ENCODE data around the gene COQ10A.

COQ10A gene

GRCh38 chr12:56229082-56229481 is 37.7 kb upstream of the COQ10A start:
- Histone ChIP-seq H4K20me1 (ENCODE audit: insufficient read depth, low read length) (no peaks in the 10 kb centered on the region), H3K9ac (ENCODE audit: low read length) (no peak overlapping the region), H3K27ac (ENCODE audit: low read depth, low read length, poor library complexity, severe bottlenecking) (no peak overlapping the region), H3K9me2 (ENCODE audit: low read depth, low read length) (no peaks in the 10 kb centered on the region), H3K4me2 (ENCODE audit: low read length) (no peak overlapping the region), H3K36me3 (ENCODE audit: insufficient read depth, low read length) (no peaks in the 10 kb centered on the region), H3K4me3 (ENCODE audit: low read depth, low read length, poor library complexity, severe bottlenecking) (no peak overlapping the region), H3K79me2 (ENCODE audit: insufficient read depth, low read length) (no peaks in the 10 kb centered on the region), H3K4me1 (ENCODE audit: insufficient read depth, low read length, severe bottlenecking) (peaks cover 12% of the 10 kb centered on the region), H3K27me3 (ENCODE audit: insufficient read depth, low read length) (no peaks in the 10 kb centered on the region), H3F3A (ENCODE audit: insufficient read depth, low read length) (no peaks in the 10 kb centered on the region), H3K9me3 (ENCODE audit: low read length) (no peaks in the 10 kb centered on the region), H2AFZ (ENCODE audit: low read length) (no peak overlapping the region)
- TF ChIP-seq CTCF (IDR thresholded peaks at IDR 0.05; ENCODE audit: low read length) (no peak), EZH2 (IDR thresholded peaks at IDR 0.05; ENCODE audit: borderline replicate concordance, low read length) (no peak)

DNA sequence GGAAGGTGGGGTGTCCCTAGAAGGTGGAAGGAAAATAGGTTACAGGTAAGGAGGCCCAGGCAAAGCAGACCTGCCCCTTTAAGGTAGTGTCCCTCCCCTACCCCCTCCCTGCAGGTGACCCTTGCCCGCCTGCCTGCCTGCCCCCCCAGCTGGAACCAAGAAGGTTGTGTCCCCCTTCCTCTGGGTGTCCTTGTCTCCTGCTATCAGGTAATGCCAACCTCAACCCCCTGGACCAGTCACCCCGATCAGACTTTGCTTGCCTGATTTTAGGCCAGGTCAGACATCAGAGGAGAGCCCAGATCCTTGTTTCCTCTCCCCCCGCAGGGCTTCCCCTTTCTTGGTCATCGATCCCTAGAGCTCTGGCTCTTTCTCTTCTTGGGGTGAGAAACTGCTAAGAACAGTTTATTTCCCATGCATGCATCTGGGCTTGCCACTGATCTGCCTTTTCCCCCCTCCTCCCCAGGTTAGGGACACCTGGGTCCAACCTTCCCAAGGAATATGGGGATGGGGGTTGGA is 36.8 kb upstream of the COQ10A start, which contains the start of gene SLC39A5:
Gene SLC39A5, plus strand, starts transcription at position 136 of the 516 bp plus-strand sequence. CDS start 1,224 bp downstream, outside the sequence.
- Histone ChIP-seq H3K4me1 (ENCODE audit: insufficient read depth, low read length, severe bottlenecking) (peaks cover 5% of the 10 kb centered on the region), H3K9me3 (ENCODE audit: low read length) (no peaks in the 10 kb centered on the region), H3K27ac (ENCODE audit: low read depth, low read length, poor library complexity, severe bottlenecking) (no peak within 1 kb of the TSS), H3F3A (ENCODE audit: insufficient read depth, low read length) (no peaks in the 10 kb centered on the region), H4K20me1 (ENCODE audit: insufficient read depth, low read length) (no peaks in the 10 kb centered on the region), H3K9me2 (ENCODE audit: low read depth, low read length) (no peaks in the 10 kb centered on the region), H2AFZ (ENCODE audit: low read length) (no peak within 1 kb of the TSS), H3K4me2 (ENCODE audit: low read length) (no peak within 1 kb of the TSS), H3K27me3 (ENCODE audit: insufficient read depth, low read length) (no peaks in the 10 kb centered on the region), H3K9ac (ENCODE audit: low read length) (no peak within 1 kb of the TSS), H3K79me2 (ENCODE audit: insufficient read depth, low read length) (no peaks in the 10 kb centered on the region), H3K36me3 (ENCODE audit: insufficient read depth, low read length) (no peaks in the 10 kb centered on the region), H3K4me3 (ENCODE audit: low read depth, low read length, poor library complexity, severe bottlenecking) (no peak within 1 kb of the TSS)
- no peak for TF ChIP-seq EZH2 (IDR thresholded peaks at IDR 0.05; ENCODE audit: borderline replicate concordance, low read length)
- no peak for TF ChIP-seq CTCF (IDR thresholded peaks at IDR 0.05; ENCODE audit: low read length)

- no peak overlapping the region for H3K4me3 ChIP-seq (ENCODE audit: low read depth, low read length, poor library complexity, severe bottlenecking)
- no peaks in the 10 kb centered on the region for H3K9me2 ChIP-seq (ENCODE audit: low read depth, low read length)
- no peaks in the 10 kb centered on the region for H4K20me1 ChIP-seq (ENCODE audit: insufficient read depth, low read length)
- no peaks in the 10 kb centered on the region for H3K27me3 ChIP-seq (ENCODE audit: insufficient read depth, low read length)
- no peak overlapping the region for H3K27ac ChIP-seq (ENCODE audit: low read depth, low read length, poor library complexity, severe bottlenecking)
- H3K36me3 ChIP-seq (ENCODE audit: insufficient read depth, low read length): no peaks in the 10 kb centered on the region
- H3K9me3 ChIP-seq (ENCODE audit: low read length): no peaks in the 10 kb centered on the region
- H2AFZ ChIP-seq (ENCODE audit: low read length): no peak overlapping the region
- H3K4me2 ChIP-seq (ENCODE audit: low read length): no peak overlapping the region
- no peaks in the 10 kb centered on the region for H3K79me2 ChIP-seq (ENCODE audit: insufficient read depth, low read length)
- TF ChIP-seq CTCF (IDR thresholded peaks at IDR 0.05; ENCODE audit: low read length) (no peak), EZH2 (IDR thresholded peaks at IDR 0.05; ENCODE audit: borderline replicate concordance, low read length) (no peak)
- H3F3A ChIP-seq (ENCODE audit: insufficient read depth, low read length): no peaks in the 10 kb centered on the region
- H3K4me1 ChIP-seq (ENCODE audit: insufficient read depth, low read length, severe bottlenecking): no peaks in the 10 kb centered on the region
- no peak overlapping the region for H3K9ac ChIP-seq (ENCODE audit: low read length)
Measured at GRCh38 chr12:56230432-56231183, 36.1 kb upstream of the COQ10A start.

All from OCI-LY1 (cell line).